ENCODE measurements around the gene LIN52.

DNA sequence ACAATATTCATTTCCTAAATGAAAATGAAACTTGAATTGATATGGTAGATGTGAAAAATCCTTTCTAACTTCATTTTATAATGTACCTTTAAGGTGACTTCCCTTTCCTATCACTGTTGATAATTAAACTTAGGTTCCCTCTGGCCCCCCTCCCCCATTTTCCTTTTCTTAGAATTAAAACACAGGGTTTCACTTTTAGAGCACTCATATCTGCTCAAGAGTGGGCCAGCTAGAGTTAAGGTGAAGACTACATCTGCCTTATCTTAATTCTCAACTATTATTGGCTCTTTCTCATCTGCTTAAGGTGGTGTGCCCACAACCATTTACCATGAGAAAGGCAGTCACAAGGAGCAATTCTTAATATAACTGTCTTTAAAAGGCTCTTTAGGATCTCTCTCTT is 49.7 kb downstream of the LIN52 start:
- TF ChIP-seq, protein P1, sequence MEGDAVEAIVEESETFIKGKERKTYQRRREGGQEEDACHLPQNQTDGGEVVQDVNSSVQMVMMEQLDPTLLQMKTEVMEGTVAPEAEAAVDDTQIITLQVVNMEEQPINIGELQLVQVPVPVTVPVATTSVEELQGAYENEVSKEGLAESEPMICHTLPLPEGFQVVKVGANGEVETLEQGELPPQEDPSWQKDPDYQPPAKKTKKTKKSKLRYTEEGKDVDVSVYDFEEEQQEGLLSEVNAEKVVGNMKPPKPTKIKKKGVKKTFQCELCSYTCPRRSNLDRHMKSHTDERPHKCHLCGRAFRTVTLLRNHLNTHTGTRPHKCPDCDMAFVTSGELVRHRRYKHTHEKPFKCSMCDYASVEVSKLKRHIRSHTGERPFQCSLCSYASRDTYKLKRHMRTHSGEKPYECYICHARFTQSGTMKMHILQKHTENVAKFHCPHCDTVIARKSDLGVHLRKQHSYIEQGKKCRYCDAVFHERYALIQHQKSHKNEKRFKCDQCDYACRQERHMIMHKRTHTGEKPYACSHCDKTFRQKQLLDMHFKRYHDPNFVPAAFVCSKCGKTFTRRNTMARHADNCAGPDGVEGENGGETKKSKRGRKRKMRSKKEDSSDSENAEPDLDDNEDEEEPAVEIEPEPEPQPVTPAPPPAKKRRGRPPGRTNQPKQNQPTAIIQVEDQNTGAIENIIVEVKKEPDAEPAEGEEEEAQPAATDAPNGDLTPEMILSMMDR (IDR thresholded peaks at IDR 0.05 in 8 of 11, conservative IDR thresholded peaks at IDR 0.05 in 3 of 11), result no peak
- no peak for TF ChIP-seq POLR2A (IDR thresholded peaks at IDR 0.05)

Measured in spleen (tissue), 7 donors.